H1 (cell line): Measurements from ENCODE around the gene MRPL32. TPM values are rescaled to one million over a fixed set of nuclear protein-coding genes. Genes with fewer than 3 reads are reported as not detected.

Experiments used
- CTCF ChIA-PET: fragments of 300-600 bp; sonication (Branson Sonifier 250); formaldehyde crosslinking; loops from one replicate; lab custom pipeline; 2021; ENCODE audit not compliant: partially characterized antibody; lab: Charles Lee
- POLR2A ChIA-PET: fragments of 300-600 bp; sonication (Branson Sonifier 250); formaldehyde crosslinking; loops from one replicate; lab custom pipeline; 2021; ENCODE audit warnings: inconsistent platforms; ENCODE audit not compliant: partially characterized antibody; lab: Charles Lee
- DNase-seq, 2 experiments: peaks; one replicate each; pipeline versions ENCODE4 v3.0.0 to v3.0.0-alpha.2; 2010 to 2022; ENCODE audit warnings: low spot score in 2 of 2, low read depth in 1 of 2, mixed read lengths in 1 of 2
- FAIRE-seq: peaks from 2 replicates; lab custom pipeline; 2011; peaks lifted over from hg19 to GRCh38; lab: Jason Lieb, UNC
- H2AFZ ChIP-seq: 2 replicates; pipeline ENCODE4 v1.8.1; 2012; ENCODE audit warnings: low read length, inconsistent platforms
- H2AK5ac ChIP-seq: 2 replicates; pipeline ENCODE4 v1.6.1; 2013; ENCODE audit warnings: low read depth, low read length
- H2BK120ac ChIP-seq: replicated peaks from 2 replicates; pipeline ENCODE3; 2013; ENCODE audit warnings: low read depth, low read length, inconsistent platforms
- H2BK12ac ChIP-seq: 2 replicates; pipeline ENCODE4 v1.6.1; 2013; ENCODE audit warnings: low read depth, low read length
- H2BK15ac ChIP-seq: 2 replicates; pipeline ENCODE4 v1.6.1; 2013; ENCODE audit warnings: low read length
- H2BK20ac ChIP-seq: 2 replicates; pipeline ENCODE4 v1.6.1; 2013; ENCODE audit warnings: low read length
- H2BK5ac ChIP-seq: 2 replicates; pipeline ENCODE4 v1.6.1; 2013; ENCODE audit warnings: low read depth, low read length
- H3K14ac ChIP-seq: 2 replicates; pipeline ENCODE4 v1.6.1; 2013; ENCODE audit warnings: inconsistent platforms; ENCODE audit not compliant: insufficient read length
- H3K18ac ChIP-seq: 2 replicates; pipeline ENCODE4 v1.6.1; 2013; ENCODE audit warnings: low read length; ENCODE audit errors: extremely low read depth
- H3K23ac ChIP-seq: 2 replicates; pipeline ENCODE4 v1.6.1; 2013; ENCODE audit warnings: inconsistent platforms; ENCODE audit not compliant: insufficient read length
- H3K23me2 ChIP-seq: 2 replicates; pipeline ENCODE4 v1.6.1; 2013; ENCODE audit warnings: low read depth, low read length
- H3K27ac ChIP-seq: 2 replicates; pipeline ENCODE4 v1.6.1; 2011; ENCODE audit warnings: low read depth, low read length, inconsistent platforms
- H3K27me3 ChIP-seq, 4 experiments: replicated peaks in 1 of 4; 1 replicate in 1 of 4; 2 replicates in 3 of 4; pipeline versions ENCODE4 v1.6.1 to v1.8.1; 2011 to 2013; ENCODE audit warnings: low read length in 3 of 4, mild to moderate bottlenecking in 3 of 4, inconsistent platforms in 2 of 4, mixed read lengths in 2 of 4, moderate library complexity in 1 of 4; ENCODE audit not compliant: control insufficient read depth in 3 of 4, insufficient read depth in 3 of 4; ENCODE audit errors: extremely low read depth in 1 of 4
- H3K36me3 ChIP-seq, 4 experiments: 2 replicates each; pipeline versions ENCODE4 v1.6.1 to v1.8.1; 2011 to 2013; ENCODE audit warnings: mild to moderate bottlenecking in 4 of 4, low read length in 3 of 4, moderate library complexity in 2 of 4, control low read depth in 1 of 4, inconsistent platforms in 1 of 4; ENCODE audit not compliant: insufficient read depth in 4 of 4, control insufficient read depth in 2 of 4
- H3K4ac ChIP-seq: replicated peaks from 2 replicates; pipeline ENCODE3; 2013; ENCODE audit warnings: low read length, low read depth, mixed read lengths, inconsistent platforms; ENCODE audit not compliant: insufficient read length
- H3K4me1 ChIP-seq, 4 experiments: replicated peaks in 1 of 4; 1 replicate in 1 of 4; 2 replicates in 3 of 4; pipeline versions ENCODE4 v1.6.1 to v1.8.1; 2011 to 2013; ENCODE audit warnings: low read length in 3 of 4, inconsistent platforms in 2 of 4, mixed read lengths in 1 of 4; ENCODE audit not compliant: insufficient read depth in 4 of 4, control insufficient read depth in 3 of 4
- H3K4me2 ChIP-seq, 2 experiments: 2 replicates each; pipeline versions ENCODE4 v1.6.1 to v1.8.1; 2011 to 2013; ENCODE audit warnings: low read depth in 2 of 2, low read length in 2 of 2, control low read depth in 1 of 2, inconsistent platforms in 1 of 2, mild to moderate bottlenecking in 1 of 2; ENCODE audit not compliant: insufficient read depth in 1 of 2
- H3K4me3 ChIP-seq, 4 experiments: fragments of 200-600, 300-600 bp in 1 of 4; sonication (generic), shearing (Covaris generic), sonication (Bioruptor Twin) in 1 of 4; 2 replicates each; pipeline versions ENCODE4 v1.5.1 to v1.8.1; 2011 to 2016; ENCODE audit warnings: low read length in 4 of 4, low read depth in 3 of 4, control low read depth in 2 of 4, inconsistent platforms in 2 of 4, mild to moderate bottlenecking in 2 of 4, mixed read lengths in 1 of 4, moderate library complexity in 1 of 4; ENCODE audit not compliant: insufficient read depth in 2 of 4; ENCODE audit errors: extremely low read depth in 1 of 4
- H3K56ac ChIP-seq: replicated peaks from 2 replicates; pipeline ENCODE3; 2013; ENCODE audit warnings: low read depth, mild to moderate bottlenecking, mixed read lengths, low read length, inconsistent platforms; ENCODE audit not compliant: insufficient read length
- H3K79me1 ChIP-seq: 2 replicates; pipeline ENCODE4 v1.6.1; 2013; ENCODE audit warnings: low read depth, low read length, control low read depth
- H3K79me2 ChIP-seq, 2 experiments: 2 replicates each; pipeline versions ENCODE4 v1.6.1 to v1.8.1; 2012 to 2013; ENCODE audit warnings: low read length in 2 of 2, mild to moderate bottlenecking in 2 of 2, inconsistent platforms in 1 of 2; ENCODE audit not compliant: insufficient read depth in 2 of 2, control insufficient read depth in 1 of 2
- H3K9ac ChIP-seq, 4 experiments: replicated peaks in 1 of 4; 1 replicate in 1 of 4; 2 replicates in 3 of 4; pipeline versions ENCODE4 v1.6.1 to v1.8.1; 2011 to 2013; ENCODE audit warnings: low read depth in 3 of 4, low read length in 3 of 4, control low read depth in 2 of 4, mild to moderate bottlenecking in 2 of 4, moderate library complexity in 2 of 4, inconsistent platforms in 1 of 4; ENCODE audit errors: extremely low read depth in 1 of 4
- H3K9me3 ChIP-seq, 2 experiments: 2 replicates each; pipeline versions ENCODE4 v1.6.1 to v1.8.1; 2012 to 2013; ENCODE audit warnings: mild to moderate bottlenecking in 2 of 2, moderate library complexity in 2 of 2, control low read depth in 1 of 2, inconsistent platforms in 1 of 2, low read depth in 1 of 2, low read length in 1 of 2, mixed read lengths in 1 of 2; ENCODE audit not compliant: insufficient read depth in 2 of 2
- H4K20me1 ChIP-seq, 2 experiments: replicated peaks in 1 of 2; 2 replicates each; pipeline versions ENCODE3 to v1.8.1; 2011 to 2013; ENCODE audit warnings: inconsistent platforms in 2 of 2, low read length in 2 of 2, mild to moderate bottlenecking in 1 of 2; ENCODE audit not compliant: insufficient read depth in 2 of 2, control insufficient read depth in 1 of 2
- H4K5ac ChIP-seq: 2 replicates; pipeline ENCODE4 v1.6.1; 2013; ENCODE audit warnings: low read length, low read depth, mixed read lengths, inconsistent platforms; ENCODE audit not compliant: insufficient read length
- H4K8ac ChIP-seq: 2 replicates; pipeline ENCODE4 v1.8.0; 2013; ENCODE audit warnings: mild to moderate bottlenecking, moderate library complexity, low read length, inconsistent platforms; ENCODE audit not compliant: insufficient read depth; ENCODE audit errors: extremely low read depth
- H4K91ac ChIP-seq: replicated peaks from 2 replicates; pipeline ENCODE3; 2013; ENCODE audit warnings: low read length, mixed read lengths, inconsistent platforms; ENCODE audit not compliant: insufficient read length
- CHD2 ChIP-seq: IDR thresholded peaks from 2 replicates; pipeline ENCODE4 v1.6.1; 2012; ENCODE audit warnings: low read length, improper control_type of control experiment
- CREB1 ChIP-seq: IDR thresholded peaks from 2 replicates; pipeline ENCODE4 v1.6.1; 2012; ENCODE audit warnings: inconsistent platforms
- HDAC2 ChIP-seq, 2 experiments: fragments of 300-600 bp in 1 of 2; sonication (generic) in 1 of 2; IDR thresholded peaks; 2 replicates each; pipeline ENCODE4 v1.6.1; 2011 to 2012; ENCODE audit warnings: low read depth in 2 of 2, low read length in 2 of 2, mild to moderate bottlenecking in 2 of 2, moderate library complexity in 2 of 2, borderline replicate concordance in 1 of 2, inconsistent platforms in 1 of 2
- KDM5A ChIP-seq: fragments of 200-600 bp; IDR thresholded peaks from 2 replicates; pipeline ENCODE4 v1.7.1; 2012; ENCODE audit warnings: mild to moderate bottlenecking, low read length, inconsistent platforms, mixed read lengths
- POLR2AphosphoS5 ChIP-seq: IDR thresholded peaks from 2 replicates; pipeline ENCODE4 v1.6.1; 2011; ENCODE audit warnings: low read depth, low read length
- RBBP5 ChIP-seq: IDR thresholded peaks from 2 replicates; pipeline ENCODE4 v1.7.1; 2012; ENCODE audit warnings: low read depth, mild to moderate bottlenecking, inconsistent platforms, low read length, moderate library complexity, borderline replicate concordance
- SIN3A ChIP-seq, 2 experiments: IDR thresholded peaks in 1 of 2; conservative IDR thresholded peaks in 1 of 2; 2 replicates each; pipeline ENCODE4 v1.6.1; 2011 to 2012; ENCODE audit warnings: low read length in 2 of 2, improper control_type of control experiment in 1 of 2, low read depth in 1 of 2, mild to moderate bottlenecking in 1 of 2
- SRF ChIP-seq: IDR thresholded peaks from 2 replicates; pipeline ENCODE4 v1.6.1; 2011; ENCODE audit warnings: mild to moderate bottlenecking, low read depth, low read length, moderate library complexity
- TAF7 ChIP-seq: optimal IDR thresholded peaks from 2 replicates; pipeline ENCODE3; 2011; ENCODE audit warnings: low read depth, mild to moderate bottlenecking, inconsistent platforms, low read length, moderate library complexity, borderline replicate concordance
- TEAD4 ChIP-seq: IDR thresholded peaks from 2 replicates; pipeline ENCODE4 v1.6.1; 2012; ENCODE audit warnings: low read depth, low read length, inconsistent platforms, mixed read lengths
- WGBS, 2 experiments: shearing (Covaris generic) in 1 of 2; methylation state at CpG; one replicate each; pipeline versions ENCODE4 v1.1.6 to v1.1.7; 2013 to 2015; ENCODE audit warnings: low lambda C conversion rate in 2 of 2, mixed read lengths in 2 of 2, inconsistent platforms in 1 of 2, low coverage in 1 of 2, missing lambda C conversion rate in 1 of 2; ENCODE audit not compliant: insufficient replicate concordance in 2 of 2, insufficient coverage in 1 of 2, insufficient read length in 1 of 2; ENCODE audit errors: extremely low coverage in 1 of 2, missing lambda C conversion rate in 1 of 2; 5-methylcytosine and 5-hydroxymethylcytosine counted together
- polyA plus RNA-seq, 7 experiments: library from polyadenylated mRNA; depleted of rRNA in 3 of 7; stranded (reverse) in 5 of 7; unstranded in 2 of 7; fragments of >200 nt in 5 of 7; fragments of 200-250 nt in 2 of 7; gene quantifications; 1 replicate in 5 of 7; 2 replicates in 1 of 7; 4 replicates in 1 of 7; pipeline versions ENCODE4 v1.2.1 to v1.2.3, GENCODE V29; 2011 to 2013; ENCODE audit warnings: missing spikeins in 2 of 7, mixed read lengths in 2 of 7
- total RNA-seq: library from RNA; stranded (reverse); fragmentation: NEBNext Ultra II Directional; extraction: Animal tissue kit (Norgen Biotek cat#: 25700); gene quantifications from 2 replicates; pipeline ENCODE4 v1.2.1, GENCODE V29; 2021
- TF ChIP-seq, protein P1 (sequence below), 3 experiments: IDR thresholded peaks; 1 replicate in 2 of 3; 2 replicates in 1 of 3; pipeline versions ENCODE4 v1.5.1 to v1.6.1; 2011; ENCODE audit warnings: low read length in 3 of 3, mild to moderate bottlenecking in 3 of 3, inconsistent platforms in 2 of 3, low read depth in 1 of 3, moderate library complexity in 1 of 3; ENCODE audit not compliant: insufficient read depth in 1 of 3; ENCODE audit errors: control extremely low read depth in 1 of 3

MRPL32 gene
- total and polyA plus RNA-seq, 2 of the 8 experiments (the other 6 are each of a cell fraction or from before 2014, with no cell fraction given): 50.9 to 97.2 TPM

DNA sequence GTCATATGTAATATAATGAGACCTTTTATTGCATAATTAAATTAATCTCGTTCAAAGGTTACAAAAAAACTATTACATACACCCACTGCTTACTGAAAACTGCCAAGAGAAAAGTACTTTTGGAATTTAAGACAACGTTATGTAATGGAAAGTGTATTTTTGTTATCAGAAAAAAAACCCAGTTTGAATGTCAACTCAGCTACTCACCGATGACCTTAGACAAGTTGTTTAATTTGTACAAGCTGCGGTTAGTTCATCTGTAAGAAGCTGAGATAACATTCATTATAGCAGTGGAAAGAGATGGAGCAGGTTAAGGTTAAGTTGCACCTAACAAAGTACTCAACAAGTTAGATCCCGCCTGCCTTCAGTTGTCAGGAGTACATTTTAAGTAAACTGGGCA lies 1.3 kb upstream of the MRPL32 start:
- Histone ChIP-seq H2BK120ac (no peak overlapping the region), H2AK5ac (no peak overlapping the region), H3K23ac (no peak overlapping the region), H3K9me3 (no peaks in the 10 kb centered on the region), H2BK20ac (no peak overlapping the region), H2BK15ac (no peak overlapping the region), H3K56ac (no peak overlapping the region), H4K91ac (no peak overlapping the region), H3K9ac (peak overlapping the region in 2 of 4 experiments; percentile 93 to 99; a peak in 3 of 7 replicates), H3K14ac (no peak overlapping the region), H3K79me1 (no peaks in the 10 kb centered on the region), H3K79me2 (peaks cover 33 to 87% of the 10 kb centered on the region in 2 experiments), H3K27ac (no peak overlapping the region), H3K23me2 (peaks cover 9% of the 10 kb centered on the region; the same call in 1 of the 2 replicates), H4K8ac (no peak overlapping the region), H3K27me3 (no peaks in the 10 kb centered on the region), H4K5ac (peak overlapping the region; percentile 29), H2BK5ac (no peak overlapping the region), H3K4me1 (peaks cover 0 to 4% (median 0%) of the 10 kb centered on the region in 4 experiments; a peak in 2 of 7 replicates), H2BK12ac (no peak overlapping the region), H3K36me3 (peaks cover 8 to 29% (median 21%) of the 10 kb centered on the region in 4 experiments; a peak in 7 of 8 replicates), H2AFZ (no peak overlapping the region), H3K4me2 (peak overlapping the region; percentile 74 to 87), H3K4ac (no peak overlapping the region), H3K18ac (no peak overlapping the region), H3K4me3 (peak overlapping the region; percentile 83 to 98 (median 94)), H4K20me1 (peaks cover 6 to 8% of the 10 kb centered on the region in 2 experiments)
- ChIA-PET CTCF (interaction anchor here (0.6 to 3.5 kb wide), 4 partner anchors 10 to 509 kb away, joined by 3 to 10 read pairs (median 7); no protein-coding TSS in a partner anchor), POLR2A (interaction anchor here (0.6 to 13.6 kb wide), 3 partner anchors 9 to 73 kb away, joined by 4 to 112 read pairs (median 8); partner anchors contain the start of gene C7orf25)
- WGBS, 2 experiments: 45% methylated on average over 5 of the region's 5 CpGs; no CpG with 5 or more reads in 1 of the 2 experiments
- DNase-seq (no peak), FAIRE-seq (no peak)
- TF ChIP-seq KDM5A (no peak), RBBP5 (no peak), CHD2 (no peak), POLR2AphosphoS5 (no peak), TAF7 (no peak), TEAD4 (no peak), HDAC2 (IDR thresholded peaks at IDR 0.05; ENCODE audit: borderline replicate concordance in 1 of 2, low read depth in 2 of 2, low read length in 2 of 2) (no peak), SRF (no peak), SIN3A (conservative IDR thresholded peaks at IDR 0.05 in 1 of 2, IDR thresholded peaks at IDR 0.05 in 1 of 2; ENCODE audit: low read depth in 1 of 2, low read length in 2 of 2) (no peak), CREB1 (no peak)
- TF ChIP-seq, protein P1, sequence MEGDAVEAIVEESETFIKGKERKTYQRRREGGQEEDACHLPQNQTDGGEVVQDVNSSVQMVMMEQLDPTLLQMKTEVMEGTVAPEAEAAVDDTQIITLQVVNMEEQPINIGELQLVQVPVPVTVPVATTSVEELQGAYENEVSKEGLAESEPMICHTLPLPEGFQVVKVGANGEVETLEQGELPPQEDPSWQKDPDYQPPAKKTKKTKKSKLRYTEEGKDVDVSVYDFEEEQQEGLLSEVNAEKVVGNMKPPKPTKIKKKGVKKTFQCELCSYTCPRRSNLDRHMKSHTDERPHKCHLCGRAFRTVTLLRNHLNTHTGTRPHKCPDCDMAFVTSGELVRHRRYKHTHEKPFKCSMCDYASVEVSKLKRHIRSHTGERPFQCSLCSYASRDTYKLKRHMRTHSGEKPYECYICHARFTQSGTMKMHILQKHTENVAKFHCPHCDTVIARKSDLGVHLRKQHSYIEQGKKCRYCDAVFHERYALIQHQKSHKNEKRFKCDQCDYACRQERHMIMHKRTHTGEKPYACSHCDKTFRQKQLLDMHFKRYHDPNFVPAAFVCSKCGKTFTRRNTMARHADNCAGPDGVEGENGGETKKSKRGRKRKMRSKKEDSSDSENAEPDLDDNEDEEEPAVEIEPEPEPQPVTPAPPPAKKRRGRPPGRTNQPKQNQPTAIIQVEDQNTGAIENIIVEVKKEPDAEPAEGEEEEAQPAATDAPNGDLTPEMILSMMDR (IDR thresholded peaks at IDR 0.05; ENCODE audit: control extremely low read depth in 1 of 3, insufficient read depth in 1 of 3, low read depth in 1 of 3, low read length in 3 of 3): no peak
